HG03565 (cell line): Measurements from ENCODE around the gene CAMKMT.

ENCODE experiments used
- ATAC-seq: cut with Tn5 transposase; IDR thresholded peaks from one replicate; pipeline ENCODE4 v1.9.1; 2021; ENCODE audit warnings: mild to moderate bottlenecking, moderate library complexity; ENCODE audit not compliant: unreplicated experiment

Gene CAMKMT

DNA sequence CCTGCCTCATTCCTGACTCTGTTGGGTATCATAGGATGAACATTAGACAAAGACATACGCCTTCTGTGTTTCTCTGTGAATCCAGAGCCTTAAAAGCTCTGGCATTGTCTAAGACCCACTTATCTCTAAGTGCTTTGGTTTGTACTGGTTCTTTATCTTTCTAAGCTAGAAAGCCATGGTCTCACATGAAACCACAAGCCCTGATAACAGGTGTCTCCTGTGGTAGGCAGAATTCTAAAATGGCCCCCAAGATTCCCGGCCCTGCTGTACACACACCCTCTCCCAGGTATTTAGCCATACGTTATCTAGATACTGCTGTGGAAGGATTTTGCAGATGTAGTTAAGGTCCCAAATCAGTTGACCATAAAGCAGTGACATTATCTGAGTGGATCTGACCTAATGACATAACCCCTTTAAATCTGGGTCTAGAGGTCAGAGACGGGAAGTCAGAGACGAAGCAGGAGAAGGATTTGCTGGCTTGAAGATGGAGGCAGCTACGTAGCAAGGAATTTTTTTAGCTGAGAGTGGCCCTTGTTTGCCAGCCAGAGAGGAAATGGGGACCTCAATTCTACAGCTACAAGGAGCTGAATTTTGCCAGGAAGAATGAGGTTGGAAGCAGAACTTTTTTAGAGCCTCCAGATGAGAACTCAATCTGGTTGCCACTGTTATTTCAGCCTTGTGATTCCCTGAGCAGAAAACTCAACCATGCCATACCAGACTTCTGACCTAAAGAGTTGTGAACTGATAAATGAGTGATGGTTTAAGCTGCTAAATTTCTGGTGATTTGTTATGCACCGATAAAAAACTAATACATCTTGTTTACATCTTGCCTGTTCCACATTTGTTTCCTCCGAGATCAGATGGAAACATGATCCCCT lies 186.7 kb downstream of the CAMKMT start:
- no peak for ATAC-seq

DNA sequence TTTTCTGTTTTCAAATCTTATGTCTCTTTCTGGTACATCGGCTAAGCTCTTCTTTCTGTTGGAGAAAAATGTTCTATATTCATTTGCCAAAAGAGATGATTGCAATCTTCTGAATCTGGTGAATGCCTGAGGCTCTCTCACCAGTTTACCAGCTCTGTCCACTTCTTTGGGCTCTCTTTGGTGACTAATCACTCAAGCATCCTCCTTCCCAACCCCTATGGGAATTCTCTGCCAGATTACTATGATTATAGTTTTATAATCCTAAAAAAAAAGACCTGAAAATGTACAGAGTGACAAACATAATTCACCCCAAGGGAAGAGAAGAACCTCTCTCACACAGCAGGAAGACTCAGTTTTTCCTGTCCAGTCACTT lies 187.3 kb downstream of the CAMKMT start:
- no peak for ATAC-seq

DNA sequence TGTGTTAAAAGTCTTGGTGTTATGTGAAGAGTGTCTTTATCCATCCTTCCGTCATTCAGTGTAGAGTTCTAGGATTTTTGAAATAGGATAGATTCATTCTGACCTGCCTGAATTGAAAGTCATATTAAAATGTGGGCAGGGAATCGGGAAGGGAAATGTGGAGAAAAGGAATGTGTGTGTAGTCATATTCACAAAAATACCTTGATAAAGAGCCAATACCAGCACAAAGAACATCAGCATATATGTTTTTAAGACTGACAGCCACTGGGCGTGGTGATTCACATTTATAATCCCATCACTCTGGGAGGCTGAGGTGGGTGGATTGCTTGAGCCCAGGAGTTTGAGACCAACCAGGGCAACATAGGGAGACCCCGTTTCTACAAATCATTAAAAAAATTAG lies 188.1 kb downstream of the CAMKMT start:
- ATAC-seq = no peak

DNA sequence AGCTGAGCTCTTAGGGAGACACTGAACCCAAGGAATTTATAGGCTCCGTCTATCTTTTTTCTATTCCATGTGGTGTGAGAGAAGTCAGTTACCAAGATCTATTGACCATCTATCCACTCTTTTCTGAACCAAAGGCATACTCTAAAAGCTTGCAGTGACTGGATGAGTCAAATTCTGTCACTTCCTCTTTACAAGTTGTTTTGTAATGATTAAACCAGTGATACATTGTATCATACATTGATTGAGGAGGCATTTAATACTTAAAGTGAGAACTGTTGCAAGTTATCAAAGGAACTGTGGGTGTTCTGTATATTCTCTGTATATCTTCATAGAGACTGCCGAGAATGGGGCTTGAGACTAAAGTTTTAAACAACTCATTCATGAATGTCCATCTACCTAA lies 188.8 kb downstream of the CAMKMT start:
- no peak for ATAC-seq

DNA sequence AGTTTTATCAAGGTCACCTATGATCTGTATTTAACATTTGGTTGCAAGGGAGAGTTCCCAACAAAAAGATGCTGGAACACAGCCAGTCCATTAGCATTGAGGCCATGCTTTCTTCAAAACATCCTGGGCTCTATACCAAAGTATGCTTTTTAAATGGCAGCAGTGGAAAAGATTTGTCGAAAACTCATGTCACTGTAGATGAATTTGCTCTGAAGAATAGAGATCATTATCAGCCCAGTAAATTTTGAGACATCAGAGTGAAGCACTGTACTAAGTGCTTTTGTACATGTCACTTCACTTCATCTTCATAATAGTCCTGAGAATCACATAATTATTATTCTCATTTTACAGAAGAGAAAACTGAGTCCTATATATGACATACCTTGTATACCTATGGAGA lies 189.8 kb downstream of the CAMKMT start:
- no peak for ATAC-seq

DNA sequence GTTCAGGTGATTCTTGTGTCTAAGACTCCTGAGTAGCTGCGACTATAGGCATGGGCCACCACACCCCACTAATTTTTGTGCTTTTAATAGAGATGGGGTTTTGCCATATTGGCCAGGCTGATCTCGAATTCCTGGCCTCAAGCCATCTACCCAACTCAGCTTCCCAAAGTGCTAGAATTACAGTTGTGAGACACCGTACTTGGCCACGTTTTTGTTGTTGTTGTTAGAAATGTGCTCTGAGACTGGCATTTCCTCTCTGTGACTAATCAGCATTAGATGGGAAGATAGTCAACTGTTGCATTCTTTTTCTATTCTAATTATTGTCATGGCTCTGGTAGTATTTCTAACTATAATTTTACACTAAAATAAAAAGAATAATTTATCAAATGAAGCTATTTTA lies 191.7 kb downstream of the CAMKMT start:
- no peak for ATAC-seq

DNA sequence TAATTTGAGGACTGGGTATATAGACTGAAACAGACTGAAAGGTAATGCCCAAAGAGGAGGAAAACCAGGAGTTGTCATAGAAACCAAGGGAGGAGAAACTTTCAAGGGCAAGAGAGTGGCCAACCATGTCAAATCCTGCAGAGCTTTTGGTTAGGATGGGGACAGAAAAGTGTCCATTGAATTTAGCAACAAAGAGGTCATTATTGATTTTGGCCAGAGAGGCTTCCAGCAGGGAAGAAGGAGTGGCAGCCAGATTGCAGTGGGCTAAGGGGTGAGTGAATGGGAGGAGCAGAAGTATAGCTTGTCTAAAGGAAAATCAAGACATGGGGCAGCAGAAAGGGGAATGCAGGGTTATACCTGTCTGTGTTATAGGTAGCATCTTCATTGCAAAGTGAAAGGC lies 194.0 kb downstream of the CAMKMT start:
- ATAC-seq = no peak

DNA sequence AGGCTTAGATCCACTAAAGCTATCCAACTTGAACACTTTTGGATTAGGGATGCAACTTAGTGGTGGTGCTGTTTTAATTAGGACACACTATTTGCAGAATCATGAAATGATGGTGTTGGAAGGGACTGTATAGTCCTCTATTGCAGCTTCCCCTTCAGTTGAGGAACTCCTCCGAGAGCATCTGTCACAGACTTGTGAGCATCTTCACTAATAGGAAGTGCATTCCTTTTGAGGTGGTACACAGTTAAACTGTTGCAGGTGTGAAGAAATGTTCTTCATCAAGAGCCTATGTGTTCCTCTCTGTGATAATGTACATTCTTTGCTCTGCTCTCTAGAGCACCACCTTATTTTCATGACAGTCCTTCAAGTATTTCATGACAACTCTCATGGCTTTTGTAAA lies 197.4 kb downstream of the CAMKMT start:
- no peak for ATAC-seq

DNA sequence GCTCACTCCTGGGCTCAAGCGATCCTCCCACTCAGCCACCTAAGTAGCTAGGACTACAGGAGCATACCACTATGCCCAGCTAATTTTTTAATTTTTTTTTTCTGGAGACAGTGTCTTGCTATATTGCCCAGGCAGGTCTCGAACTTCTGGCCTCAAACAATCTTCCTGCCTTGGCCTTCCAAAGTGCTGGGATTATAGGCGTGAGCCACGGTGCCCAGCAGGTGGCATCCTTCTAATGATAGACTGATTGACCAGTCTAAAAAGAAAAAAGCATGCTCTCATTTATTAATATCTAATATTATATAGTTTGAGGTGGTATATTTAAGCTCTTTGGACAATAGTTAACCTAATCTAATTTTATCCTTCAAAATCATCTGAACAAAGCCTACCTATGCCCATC lies 198.6 kb downstream of the CAMKMT start:
- no peak for ATAC-seq

DNA sequence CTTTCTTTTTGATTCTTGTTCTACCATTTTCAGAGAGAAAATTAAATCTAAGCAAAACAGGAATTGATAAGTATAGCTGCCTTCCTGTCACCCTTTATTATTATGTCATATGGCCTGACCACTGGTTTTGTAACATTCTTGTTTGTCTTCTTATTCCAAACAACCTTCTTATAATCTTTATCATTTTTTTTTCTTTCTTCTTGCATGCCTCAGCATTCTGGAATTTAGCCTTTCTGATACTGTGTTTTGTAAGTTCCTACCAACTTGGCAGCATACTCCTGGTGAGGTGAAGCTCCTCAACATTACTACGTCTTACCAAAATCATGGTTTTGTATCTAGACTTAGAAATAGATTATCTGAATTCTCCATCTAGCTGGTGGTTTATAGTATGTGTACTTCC lies 199.2 kb downstream of the CAMKMT start:
- ATAC-seq = no peak

DNA sequence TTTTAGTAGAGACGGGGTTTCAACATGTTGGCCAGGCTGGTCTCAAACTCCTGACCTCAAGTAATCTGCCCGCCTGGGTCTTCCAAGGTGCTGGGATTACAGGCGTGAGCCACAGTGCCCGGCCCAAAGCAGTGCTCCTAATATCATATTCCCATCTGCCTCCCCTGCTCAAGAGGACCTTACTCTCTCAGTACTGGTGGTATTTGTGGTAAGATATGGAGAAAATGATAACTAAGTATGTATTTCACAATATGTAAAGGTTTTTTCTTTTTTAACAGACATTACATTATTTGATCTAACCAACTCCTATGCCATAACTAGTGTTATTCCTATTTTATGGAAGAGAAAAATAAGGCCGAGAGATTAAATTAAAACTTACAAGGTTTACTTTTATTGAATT lies 201.0 kb downstream of the CAMKMT start:
- no peak for ATAC-seq

DNA sequence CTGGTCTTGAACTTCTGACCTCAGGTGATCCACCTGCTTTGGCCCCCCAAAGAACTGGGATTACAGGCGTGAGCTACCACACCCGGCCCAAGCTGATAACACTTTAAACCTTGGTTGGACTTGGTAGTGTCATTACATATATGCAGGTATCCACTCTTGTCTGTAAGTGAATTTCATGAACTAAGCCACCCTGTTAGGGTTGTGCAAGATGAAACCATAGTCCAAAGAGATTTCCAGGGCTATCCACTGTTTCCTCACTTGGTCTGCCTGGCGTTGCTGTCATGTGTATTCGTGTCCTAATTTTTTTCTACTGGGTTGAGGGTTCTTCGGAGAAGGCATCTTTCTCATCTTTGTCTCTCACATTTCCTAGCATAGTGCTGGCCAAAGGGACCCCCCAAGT lies 203.0 kb downstream of the CAMKMT start:
- no peak for ATAC-seq

DNA sequence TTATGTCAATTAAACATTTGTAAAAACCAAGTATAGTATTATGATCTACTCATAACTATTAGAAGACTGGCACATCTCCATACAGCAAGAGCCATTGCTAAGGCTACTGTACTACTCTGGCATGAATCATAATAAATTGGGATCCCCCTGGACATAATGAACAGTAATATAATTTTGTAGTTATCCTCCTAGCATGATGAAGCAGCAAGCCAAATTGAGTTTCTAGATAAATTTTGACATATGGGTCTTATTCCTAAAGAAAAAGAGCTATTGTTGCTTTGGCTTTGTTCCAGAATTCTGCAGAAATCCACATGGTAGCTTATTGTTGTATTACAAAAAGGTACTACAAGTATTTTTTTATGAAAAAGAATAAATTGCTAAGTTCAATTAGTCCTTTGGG lies 204.3 kb downstream of the CAMKMT start:
- no peak for ATAC-seq

DNA sequence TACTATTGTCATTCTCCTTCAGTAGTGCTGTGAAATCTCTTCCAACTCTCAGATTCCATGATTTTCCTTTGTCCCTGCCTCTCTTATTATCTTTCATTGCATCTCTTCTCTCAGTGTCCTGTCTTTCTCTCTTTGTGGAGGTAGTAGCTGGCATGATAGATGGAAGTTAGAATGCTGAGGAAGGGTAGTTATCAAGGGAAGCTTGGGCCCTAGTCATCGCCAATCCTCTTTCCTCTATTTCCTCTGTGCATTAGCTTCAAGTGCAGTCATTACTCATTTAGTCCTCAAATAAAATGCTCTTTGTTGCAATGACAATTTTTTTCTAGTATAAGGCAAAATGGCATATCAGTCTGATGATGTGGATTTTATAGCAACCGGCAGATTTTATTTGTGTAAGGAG lies 207.7 kb downstream of the CAMKMT start:
- ATAC-seq = no peak

DNA sequence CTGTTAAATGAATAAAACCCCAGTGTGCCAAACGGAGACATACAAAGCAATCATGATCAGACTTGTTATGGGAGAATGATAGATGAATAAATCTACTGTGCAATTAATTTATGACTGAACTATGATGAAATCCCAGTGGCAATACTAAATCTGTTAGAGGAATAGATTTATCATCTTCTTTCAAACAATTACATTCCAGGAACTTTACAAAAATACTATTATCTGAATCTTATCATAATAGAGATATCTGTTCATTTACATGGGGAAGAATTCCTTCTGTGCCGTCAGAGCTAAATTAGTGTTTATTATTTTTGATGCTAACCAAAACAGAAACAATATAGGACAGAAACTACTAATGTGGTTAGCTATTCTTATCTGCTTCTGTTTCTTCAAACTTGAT lies 208.5 kb downstream of the CAMKMT start:
- no peak for ATAC-seq

DNA sequence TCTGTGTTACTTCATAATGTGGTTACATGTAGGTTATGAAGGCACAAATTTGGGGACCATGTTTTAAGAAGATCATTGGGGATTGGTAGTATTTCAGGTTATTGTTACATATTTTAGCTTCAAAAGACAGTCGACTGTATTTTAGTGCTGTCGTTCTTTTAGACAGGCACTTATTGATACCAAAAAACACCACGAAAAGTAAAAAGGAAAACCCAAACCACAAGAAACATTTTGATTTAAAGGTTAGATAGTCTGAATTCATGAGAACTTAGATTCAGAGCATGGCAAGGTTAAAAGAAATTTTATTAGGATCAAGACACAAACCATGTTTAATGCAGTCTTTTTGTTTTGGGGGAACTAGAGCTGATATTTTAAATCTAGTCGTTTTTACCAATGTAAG lies 209.0 kb downstream of the CAMKMT start:
- ATAC-seq = no peak

DNA sequence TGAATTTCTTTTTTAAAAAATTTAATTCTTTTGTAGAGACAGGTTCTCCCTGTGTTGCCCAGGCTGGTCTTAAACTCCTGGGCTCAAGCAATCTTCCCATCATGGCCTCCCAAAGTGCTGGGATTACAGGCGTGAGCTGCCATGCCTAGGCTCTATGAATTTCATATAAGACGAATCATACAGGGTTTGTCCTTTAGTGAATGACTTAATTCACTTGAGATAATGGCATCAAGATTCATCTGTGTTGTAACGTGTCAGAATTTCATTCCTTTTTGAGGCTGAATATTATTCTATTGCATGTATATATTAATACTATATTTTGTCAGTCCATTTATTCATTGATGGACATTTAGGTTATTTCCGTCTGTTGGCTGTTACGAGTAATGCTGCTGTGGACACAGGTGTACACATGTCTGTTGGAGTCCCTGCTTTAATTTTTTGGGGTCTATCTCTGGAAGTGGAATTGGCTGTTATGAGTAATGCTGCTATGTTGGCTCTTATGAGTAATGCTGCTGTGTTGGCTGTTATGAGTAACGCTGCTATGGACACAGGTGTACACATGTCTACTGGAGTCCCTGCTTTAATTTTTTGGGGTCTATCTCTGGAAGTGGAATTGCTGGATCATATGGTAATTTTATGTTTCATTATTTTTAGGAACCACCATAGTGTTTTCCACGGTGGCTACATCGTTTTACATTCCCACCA lies 210.6 kb downstream of the CAMKMT start:
- ATAC-seq = peak; percentile 71

DNA sequence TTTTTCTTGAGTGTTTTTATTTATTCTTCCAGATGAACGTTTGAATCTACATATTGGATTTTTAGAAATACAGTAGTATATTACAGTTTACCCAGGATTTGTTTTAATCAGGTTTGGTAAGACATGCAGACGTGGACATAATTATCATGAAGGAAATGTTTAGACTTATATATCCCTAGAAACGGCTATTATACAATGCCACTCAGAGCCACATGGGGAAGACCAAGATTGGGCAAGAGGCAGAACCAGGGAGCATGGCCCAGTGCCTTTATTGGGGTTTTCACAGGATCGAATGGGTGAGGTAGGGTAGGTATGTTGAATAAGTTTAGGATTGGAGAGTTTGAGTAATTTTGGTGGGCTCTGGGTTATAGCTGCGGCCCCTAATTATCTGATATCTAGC lies 212.2 kb downstream of the CAMKMT start:
- ATAC-seq = no peak

DNA sequence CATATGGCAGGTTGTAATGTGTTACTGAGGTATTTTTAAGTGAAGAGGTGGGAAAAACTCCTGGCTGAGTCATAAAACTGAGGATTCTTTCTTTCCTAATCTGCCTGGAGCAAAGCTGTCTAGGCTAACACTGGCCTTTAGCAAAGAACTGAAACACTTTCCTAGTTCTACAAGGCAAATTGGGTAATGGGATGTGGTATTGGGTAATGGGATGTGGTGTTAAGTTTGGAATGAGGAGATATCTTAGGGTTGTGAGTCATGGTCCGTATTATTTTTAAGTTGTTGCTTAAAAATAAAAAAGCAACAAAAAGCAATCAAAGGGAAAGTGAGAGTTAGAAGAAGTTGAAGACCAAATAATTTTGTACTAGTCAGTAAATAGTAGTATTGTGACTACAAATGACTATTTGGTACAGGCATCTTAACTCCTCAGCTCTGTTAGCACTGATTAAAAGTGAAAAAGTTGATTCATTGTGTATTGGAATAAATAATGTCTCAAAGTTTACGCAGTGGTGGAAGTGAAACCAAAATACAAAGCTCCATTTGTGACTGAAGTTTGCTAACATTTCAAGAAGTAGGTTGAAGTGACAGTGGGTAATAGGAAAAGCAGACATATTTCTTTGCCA lies 216.8 kb downstream of the CAMKMT start:
- no peak for ATAC-seq

DNA sequence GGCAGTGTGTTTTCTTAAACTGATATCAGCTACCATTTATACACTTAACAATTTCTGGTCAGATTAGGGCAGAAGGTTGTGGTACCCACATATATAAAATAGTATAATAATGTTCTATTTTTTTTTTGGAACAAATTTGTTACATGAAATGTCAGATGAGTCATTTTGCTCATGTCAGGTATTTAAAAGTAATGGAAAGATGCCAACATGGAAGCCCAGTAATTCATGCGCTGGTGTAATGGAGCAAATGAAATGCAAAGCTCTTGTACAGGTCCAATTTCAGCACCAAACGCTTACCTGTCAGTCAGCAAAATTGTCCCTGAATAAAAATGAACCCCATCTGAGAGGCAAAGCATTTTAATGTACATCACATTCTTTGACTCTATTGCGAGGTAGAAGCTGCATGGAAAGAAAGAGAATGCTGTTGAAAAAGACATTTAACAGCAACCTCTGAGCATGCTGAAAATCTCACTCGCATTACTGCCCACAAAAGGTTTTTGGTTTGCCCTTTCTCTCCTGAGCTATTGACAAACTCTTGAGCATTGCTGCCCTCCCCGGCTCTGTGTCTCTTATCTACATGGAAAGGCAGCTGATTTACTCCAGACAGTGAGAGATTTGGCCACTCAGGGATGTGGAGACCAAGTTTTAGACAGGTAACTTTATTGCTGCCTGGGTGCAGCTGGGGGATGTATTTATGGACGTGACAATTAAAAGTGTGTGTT lies 217.5 kb downstream of the CAMKMT start:
- ATAC-seq = no peak

DNA sequence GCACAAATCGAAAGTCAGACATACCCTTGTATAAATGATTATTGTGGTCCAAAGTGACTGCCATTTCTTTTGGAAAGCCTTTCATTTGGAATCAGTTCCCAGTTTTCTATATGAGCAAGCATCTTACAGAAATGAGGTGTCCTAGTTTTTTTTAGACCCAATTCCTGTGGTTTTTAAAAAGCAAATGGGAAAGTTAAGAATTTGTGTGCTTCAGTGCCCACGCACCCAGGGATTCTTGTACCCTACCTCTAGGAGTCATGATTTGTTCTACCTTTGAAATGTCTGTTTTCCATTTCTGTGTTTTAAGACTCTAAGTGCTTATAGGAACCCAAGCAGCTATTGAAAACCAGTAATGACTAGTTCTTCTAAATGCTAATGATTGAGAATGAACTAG lies 218.1 kb downstream of the CAMKMT start:
- no peak for ATAC-seq
